GM18505 (cell line): ENCODE results near the gene RAB6B.
"Not testable (repeated sequence)": the region's sequence is repeated elsewhere in the genome, so short reads cannot be mapped to it uniquely, and the experiment has no call there.

ENCODE experiments used
- ATAC-seq: cut with Tn5 transposase; IDR thresholded peaks from one replicate; pipeline ENCODE4 v1.9.1; 2021; ENCODE audit not compliant: unreplicated experiment
- POLR2A ChIP-seq: IDR thresholded peaks from 4 replicates; pipeline ENCODE4 v1.6.1; 2011; ENCODE audit warnings: borderline replicate concordance; ENCODE audit not compliant: insufficient read depth, insufficient read length; ENCODE audit errors: extremely low read depth

The RAB6B gene

GRCh38 chr3:133792171-133792763 lies 103.4 kb downstream of the RAB6B start:
- TF ChIP-seq POLR2A, result no peak

GRCh38 chr3:133788024-133788423 lies 107.7 kb downstream of the RAB6B start:
- no peak for ATAC-seq
- TF ChIP-seq POLR2A, result no peak

More at GRCh38 chr3:133792171-133792763, 103.4 kb downstream of the RAB6B start:
- no peak for ATAC-seq

DNA sequence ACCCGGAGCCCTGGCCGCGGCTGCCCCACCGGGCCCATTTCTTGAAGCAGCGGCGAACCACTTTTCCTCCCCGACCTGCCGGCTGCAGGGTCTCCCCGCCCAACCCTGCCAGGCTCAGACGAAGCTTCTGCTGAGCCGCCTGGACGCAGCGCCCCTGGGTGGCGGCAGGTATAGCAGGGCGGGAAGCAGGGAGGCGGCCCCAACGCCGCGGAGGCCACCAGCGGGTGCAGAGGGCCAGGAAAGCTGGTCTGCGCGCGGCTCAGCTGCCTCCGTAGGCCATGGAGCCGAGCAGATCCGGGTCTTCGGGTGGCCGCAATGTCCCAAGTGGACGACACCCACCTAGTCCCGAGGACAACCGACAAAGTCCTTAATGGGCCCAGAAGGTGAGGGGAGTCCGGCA lies 111.9 kb downstream of the RAB6B start:
- TF ChIP-seq POLR2A, result no peak
- ATAC-seq, result no peak

DNA sequence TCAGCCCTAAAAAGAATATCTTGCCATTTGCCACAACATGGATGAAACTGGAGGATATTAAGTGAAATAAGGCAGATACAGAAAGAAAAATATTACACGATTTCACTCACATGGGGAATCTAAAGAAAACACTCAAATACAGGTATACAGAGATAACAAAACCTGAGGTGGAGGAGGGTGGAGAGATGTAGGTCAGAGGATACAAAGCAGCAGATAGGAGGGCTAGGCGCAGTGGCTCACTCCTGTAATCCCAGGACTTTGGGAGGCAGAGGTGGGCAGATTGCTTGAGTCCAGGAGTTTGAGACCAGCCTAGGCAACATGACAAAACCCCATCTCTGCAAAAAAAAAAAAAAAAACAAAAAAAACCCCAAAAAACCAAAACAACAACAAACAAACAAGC lies 113.2 kb downstream of the RAB6B start:
- ATAC-seq, result no peak
- TF ChIP-seq POLR2A, result no peak

GRCh38 chr3:133781570-133781969 lies 114.1 kb downstream of the RAB6B start:
- no peak for ATAC-seq
- TF ChIP-seq POLR2A, result no peak

- not testable (repeated sequence) for ATAC-seq
These were observed 114.9 kb downstream of the RAB6B start for GRCh38 chr3:133780756-133781155.

DNA sequence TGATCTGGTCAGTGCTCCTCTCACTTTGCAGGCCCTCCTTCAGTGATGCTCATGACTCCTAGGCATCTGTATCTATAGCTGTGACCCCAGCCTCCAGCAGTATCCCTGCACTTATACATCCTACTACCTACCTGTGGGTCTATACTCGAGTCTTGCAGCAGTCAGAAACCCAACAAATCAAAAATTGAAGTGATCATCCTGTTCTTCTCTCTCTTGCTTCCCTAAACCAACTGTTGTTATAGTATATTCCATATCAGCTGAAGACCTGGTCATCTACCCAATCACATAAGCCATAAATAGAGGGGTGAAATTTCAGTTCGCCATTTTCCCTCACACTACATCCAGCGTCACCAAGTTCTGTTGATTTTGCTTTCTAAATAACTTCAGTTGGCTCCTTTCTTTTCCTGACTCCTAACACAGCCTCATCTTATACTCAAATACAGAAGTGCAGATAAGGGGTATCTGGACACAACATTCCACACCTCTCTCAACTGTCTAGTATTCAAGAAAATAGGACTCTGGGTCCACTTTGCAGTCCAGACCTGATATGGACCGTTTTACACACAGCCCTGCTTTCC lies 116.0 kb downstream of the RAB6B start:
- ATAC-seq, result no peak
- TF ChIP-seq POLR2A, result no peak

GRCh38 chr3:133777807-133778568 lies 117.7 kb downstream of the RAB6B start:
- no peak for TF ChIP-seq POLR2A
- no peak for ATAC-seq

DNA sequence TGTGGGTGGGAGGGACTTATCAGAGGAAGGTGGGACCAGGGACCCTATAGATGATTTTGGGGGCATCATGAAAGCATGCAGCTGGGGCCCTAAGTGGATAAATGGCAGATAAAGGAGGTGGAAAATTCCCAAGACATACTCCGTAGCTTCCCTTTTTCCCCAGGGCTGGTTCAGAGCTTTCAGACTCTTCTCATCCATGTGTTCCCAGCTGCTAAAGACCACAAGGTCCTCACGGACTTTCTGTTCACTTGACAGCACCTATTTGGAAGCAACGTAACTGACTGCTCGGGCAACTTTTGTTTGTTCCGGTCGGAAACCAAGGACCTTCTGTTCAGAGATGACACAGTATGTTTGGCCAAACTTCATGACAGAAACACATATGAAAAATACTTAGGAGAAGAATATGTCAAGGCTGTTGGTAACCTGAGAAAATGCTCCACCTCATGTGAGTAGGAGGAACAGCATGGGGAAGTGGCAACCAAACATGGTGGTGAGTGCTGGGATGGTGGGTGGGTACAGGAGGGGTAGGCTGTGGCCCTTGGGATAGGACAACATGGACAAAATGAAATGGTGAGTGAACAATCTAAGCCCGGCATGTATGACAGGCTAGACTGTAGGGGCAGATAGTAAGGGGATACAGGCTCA lies 118.8 kb downstream of the RAB6B start:
- no peak for ATAC-seq
- no peak for TF ChIP-seq POLR2A

DNA sequence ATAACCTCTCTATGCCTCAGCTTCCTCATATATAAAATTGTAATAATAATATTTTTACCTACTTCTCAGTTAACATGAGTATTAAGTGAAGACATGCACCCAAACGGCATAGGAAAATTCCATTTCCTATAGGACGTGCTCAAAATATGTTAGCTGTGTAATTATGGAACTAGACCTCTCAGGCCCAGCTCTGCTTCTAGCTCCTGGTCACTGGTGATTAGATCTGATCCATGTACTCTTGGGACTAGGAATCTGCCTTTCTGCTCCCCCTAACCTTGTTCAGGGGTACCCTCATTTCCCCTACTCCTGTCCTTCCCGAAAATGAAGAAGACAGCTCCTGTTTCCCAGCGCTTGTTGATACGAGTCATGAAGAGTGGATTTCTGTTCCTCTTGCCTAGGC lies 119.8 kb downstream of the RAB6B start:
- TF ChIP-seq POLR2A, result no peak
- no peak for ATAC-seq

DNA sequence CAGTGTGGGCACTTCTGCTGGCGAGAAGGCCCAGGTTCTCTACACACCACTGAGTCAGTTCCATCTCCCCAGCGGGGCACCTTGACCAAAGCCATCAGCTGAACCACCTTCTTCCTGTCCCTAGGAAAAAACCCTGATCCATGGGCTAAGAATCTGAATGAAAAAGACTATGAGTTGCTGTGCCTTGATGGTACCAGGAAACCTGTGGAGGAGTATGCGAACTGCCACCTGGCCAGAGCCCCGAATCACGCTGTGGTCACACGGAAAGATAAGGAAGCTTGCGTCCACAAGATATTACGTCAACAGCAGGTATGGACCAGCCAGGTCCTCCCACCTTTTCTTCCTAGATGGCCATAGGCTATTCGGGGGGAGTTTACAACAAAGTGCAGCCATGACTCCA lies 120.4 kb downstream of the RAB6B start:
- TF ChIP-seq POLR2A, result no peak
- no peak for ATAC-seq
